H1 (cell line): Measurements from ENCODE around the gene PHEX. TPM values are rescaled to one million over a fixed set of nuclear protein-coding genes. Genes with fewer than 3 reads are reported as not detected.

Experiments
- CTCF ChIA-PET: fragments of 300-600 bp; sonication (Branson Sonifier 250); formaldehyde crosslinking; loops from one replicate; lab custom pipeline; 2021; ENCODE audit not compliant: partially characterized antibody; lab: Charles Lee
- POLR2A ChIA-PET: fragments of 300-600 bp; sonication (Branson Sonifier 250); formaldehyde crosslinking; loops from one replicate; lab custom pipeline; 2021; ENCODE audit warnings: inconsistent platforms; ENCODE audit not compliant: partially characterized antibody; lab: Charles Lee
- DNase-seq, 2 experiments: peaks; one replicate each; pipeline versions ENCODE4 v3.0.0 to v3.0.0-alpha.2; 2010 to 2022; ENCODE audit warnings: low spot score in 2 of 2, low read depth in 1 of 2, mixed read lengths in 1 of 2
- FAIRE-seq: peaks from 2 replicates; lab custom pipeline; 2011; peaks lifted over from hg19 to GRCh38; lab: Jason Lieb, UNC
- H2AFZ ChIP-seq: 2 replicates; pipeline ENCODE4 v1.8.1; 2012; ENCODE audit warnings: low read length, inconsistent platforms
- H2AK5ac ChIP-seq: 2 replicates; pipeline ENCODE4 v1.6.1; 2013; ENCODE audit warnings: low read depth, low read length
- H2BK120ac ChIP-seq: replicated peaks from 2 replicates; pipeline ENCODE3; 2013; ENCODE audit warnings: low read depth, low read length, inconsistent platforms
- H2BK12ac ChIP-seq: 2 replicates; pipeline ENCODE4 v1.6.1; 2013; ENCODE audit warnings: low read depth, low read length
- H2BK15ac ChIP-seq: 2 replicates; pipeline ENCODE4 v1.6.1; 2013; ENCODE audit warnings: low read length
- H2BK20ac ChIP-seq: 2 replicates; pipeline ENCODE4 v1.6.1; 2013; ENCODE audit warnings: low read length
- H2BK5ac ChIP-seq: 2 replicates; pipeline ENCODE4 v1.6.1; 2013; ENCODE audit warnings: low read depth, low read length
- H3K14ac ChIP-seq: 2 replicates; pipeline ENCODE4 v1.6.1; 2013; ENCODE audit warnings: inconsistent platforms; ENCODE audit not compliant: insufficient read length
- H3K18ac ChIP-seq: 2 replicates; pipeline ENCODE4 v1.6.1; 2013; ENCODE audit warnings: low read length; ENCODE audit errors: extremely low read depth
- H3K23ac ChIP-seq: 2 replicates; pipeline ENCODE4 v1.6.1; 2013; ENCODE audit warnings: inconsistent platforms; ENCODE audit not compliant: insufficient read length
- H3K23me2 ChIP-seq: 2 replicates; pipeline ENCODE4 v1.6.1; 2013; ENCODE audit warnings: low read depth, low read length
- H3K27ac ChIP-seq: 2 replicates; pipeline ENCODE4 v1.6.1; 2011; ENCODE audit warnings: low read depth, low read length, inconsistent platforms
- H3K27me3 ChIP-seq, 4 experiments: replicated peaks in 1 of 4; 1 replicate in 1 of 4; 2 replicates in 3 of 4; pipeline versions ENCODE4 v1.6.1 to v1.8.1; 2011 to 2013; ENCODE audit warnings: low read length in 3 of 4, mild to moderate bottlenecking in 3 of 4, inconsistent platforms in 2 of 4, mixed read lengths in 2 of 4, moderate library complexity in 1 of 4; ENCODE audit not compliant: control insufficient read depth in 3 of 4, insufficient read depth in 3 of 4; ENCODE audit errors: extremely low read depth in 1 of 4
- H3K36me3 ChIP-seq, 4 experiments: 2 replicates each; pipeline versions ENCODE4 v1.6.1 to v1.8.1; 2011 to 2013; ENCODE audit warnings: mild to moderate bottlenecking in 4 of 4, low read length in 3 of 4, moderate library complexity in 2 of 4, control low read depth in 1 of 4, inconsistent platforms in 1 of 4; ENCODE audit not compliant: insufficient read depth in 4 of 4, control insufficient read depth in 2 of 4
- H3K4ac ChIP-seq: replicated peaks from 2 replicates; pipeline ENCODE3; 2013; ENCODE audit warnings: low read length, low read depth, mixed read lengths, inconsistent platforms; ENCODE audit not compliant: insufficient read length
- H3K4me1 ChIP-seq, 4 experiments: replicated peaks in 1 of 4; 1 replicate in 1 of 4; 2 replicates in 3 of 4; pipeline versions ENCODE4 v1.6.1 to v1.8.1; 2011 to 2013; ENCODE audit warnings: low read length in 3 of 4, inconsistent platforms in 2 of 4, mixed read lengths in 1 of 4; ENCODE audit not compliant: insufficient read depth in 4 of 4, control insufficient read depth in 3 of 4
- H3K4me2 ChIP-seq, 2 experiments: 2 replicates each; pipeline versions ENCODE4 v1.6.1 to v1.8.1; 2011 to 2013; ENCODE audit warnings: low read depth in 2 of 2, low read length in 2 of 2, control low read depth in 1 of 2, inconsistent platforms in 1 of 2, mild to moderate bottlenecking in 1 of 2; ENCODE audit not compliant: insufficient read depth in 1 of 2
- H3K4me3 ChIP-seq, 4 experiments: fragments of 200-600, 300-600 bp in 1 of 4; sonication (generic), shearing (Covaris generic), sonication (Bioruptor Twin) in 1 of 4; 2 replicates each; pipeline versions ENCODE4 v1.5.1 to v1.8.1; 2011 to 2016; ENCODE audit warnings: low read length in 4 of 4, low read depth in 3 of 4, control low read depth in 2 of 4, inconsistent platforms in 2 of 4, mild to moderate bottlenecking in 2 of 4, mixed read lengths in 1 of 4, moderate library complexity in 1 of 4; ENCODE audit not compliant: insufficient read depth in 2 of 4; ENCODE audit errors: extremely low read depth in 1 of 4
- H3K56ac ChIP-seq: replicated peaks from 2 replicates; pipeline ENCODE3; 2013; ENCODE audit warnings: low read depth, mild to moderate bottlenecking, mixed read lengths, low read length, inconsistent platforms; ENCODE audit not compliant: insufficient read length
- H3K79me1 ChIP-seq: 2 replicates; pipeline ENCODE4 v1.6.1; 2013; ENCODE audit warnings: low read depth, low read length, control low read depth
- H3K79me2 ChIP-seq, 2 experiments: 2 replicates each; pipeline versions ENCODE4 v1.6.1 to v1.8.1; 2012 to 2013; ENCODE audit warnings: low read length in 2 of 2, mild to moderate bottlenecking in 2 of 2, inconsistent platforms in 1 of 2; ENCODE audit not compliant: insufficient read depth in 2 of 2, control insufficient read depth in 1 of 2
- H3K9ac ChIP-seq, 4 experiments: replicated peaks in 1 of 4; 1 replicate in 1 of 4; 2 replicates in 3 of 4; pipeline versions ENCODE4 v1.6.1 to v1.8.1; 2011 to 2013; ENCODE audit warnings: low read depth in 3 of 4, low read length in 3 of 4, control low read depth in 2 of 4, mild to moderate bottlenecking in 2 of 4, moderate library complexity in 2 of 4, inconsistent platforms in 1 of 4; ENCODE audit errors: extremely low read depth in 1 of 4
- H3K9me3 ChIP-seq, 2 experiments: 2 replicates each; pipeline versions ENCODE4 v1.6.1 to v1.8.1; 2012 to 2013; ENCODE audit warnings: mild to moderate bottlenecking in 2 of 2, moderate library complexity in 2 of 2, control low read depth in 1 of 2, inconsistent platforms in 1 of 2, low read depth in 1 of 2, low read length in 1 of 2, mixed read lengths in 1 of 2; ENCODE audit not compliant: insufficient read depth in 2 of 2
- H4K20me1 ChIP-seq, 2 experiments: replicated peaks in 1 of 2; 2 replicates each; pipeline versions ENCODE3 to v1.8.1; 2011 to 2013; ENCODE audit warnings: inconsistent platforms in 2 of 2, low read length in 2 of 2, mild to moderate bottlenecking in 1 of 2; ENCODE audit not compliant: insufficient read depth in 2 of 2, control insufficient read depth in 1 of 2
- H4K5ac ChIP-seq: 2 replicates; pipeline ENCODE4 v1.6.1; 2013; ENCODE audit warnings: low read length, low read depth, mixed read lengths, inconsistent platforms; ENCODE audit not compliant: insufficient read length
- H4K8ac ChIP-seq: 2 replicates; pipeline ENCODE4 v1.8.0; 2013; ENCODE audit warnings: mild to moderate bottlenecking, moderate library complexity, low read length, inconsistent platforms; ENCODE audit not compliant: insufficient read depth; ENCODE audit errors: extremely low read depth
- H4K91ac ChIP-seq: replicated peaks from 2 replicates; pipeline ENCODE3; 2013; ENCODE audit warnings: low read length, mixed read lengths, inconsistent platforms; ENCODE audit not compliant: insufficient read length
- BACH1 ChIP-seq: IDR thresholded peaks from 2 replicates; pipeline ENCODE4 v1.6.1; 2012; ENCODE audit warnings: low read length, improper control_type of control experiment
- BRCA1 ChIP-seq: IDR thresholded peaks from 2 replicates; pipeline ENCODE4 v1.6.1; 2012; ENCODE audit warnings: low read depth, low read length, improper control_type of control experiment
- GABPA ChIP-seq: IDR thresholded peaks from 2 replicates; pipeline ENCODE4 v1.6.1; 2011; ENCODE audit warnings: mild to moderate bottlenecking, low read length, moderate library complexity, borderline replicate concordance; ENCODE audit not compliant: insufficient read depth
- GTF2F1 ChIP-seq: IDR thresholded peaks from 2 replicates; pipeline ENCODE4 v1.6.1; 2012; ENCODE audit warnings: low read depth, low read length, improper control_type of control experiment, borderline replicate concordance
- HDAC2 ChIP-seq, 2 experiments: fragments of 300-600 bp in 1 of 2; sonication (generic) in 1 of 2; IDR thresholded peaks; 2 replicates each; pipeline ENCODE4 v1.6.1; 2011 to 2012; ENCODE audit warnings: low read depth in 2 of 2, low read length in 2 of 2, mild to moderate bottlenecking in 2 of 2, moderate library complexity in 2 of 2, borderline replicate concordance in 1 of 2, inconsistent platforms in 1 of 2
- HDAC6 ChIP-seq: IDR thresholded peaks from one replicate; pipeline ENCODE4 v1.7.1; 2012; ENCODE audit warnings: low read depth, mild to moderate bottlenecking, inconsistent platforms, low read length, moderate library complexity
- PHF8 ChIP-seq: fragments of 200-600 bp; sonication (generic); conservative IDR thresholded peaks from 2 replicates; pipeline ENCODE4 v1.7.1; 2012; ENCODE audit warnings: low read depth, mild to moderate bottlenecking, inconsistent platforms, low read length, moderate library complexity
- RBBP5 ChIP-seq: IDR thresholded peaks from 2 replicates; pipeline ENCODE4 v1.7.1; 2012; ENCODE audit warnings: low read depth, mild to moderate bottlenecking, inconsistent platforms, low read length, moderate library complexity, borderline replicate concordance
- RNF2 ChIP-seq: fragments of 200-900, 300-1000 bp; sonication (generic); IDR thresholded peaks from 2 replicates; pipeline ENCODE4 v1.7.1; 2016; ENCODE audit warnings: borderline replicate concordance, low read depth, mild to moderate bottlenecking, antibody characterized with exemption, low read length; ENCODE audit not compliant: poor library complexity, severe bottlenecking; ENCODE audit errors: missing control alignments
- SIX5 ChIP-seq: IDR thresholded peaks from 2 replicates; pipeline ENCODE4 v1.6.1; 2011; ENCODE audit warnings: mild to moderate bottlenecking, low read depth, low read length
- SUZ12 ChIP-seq: fragments of 200-600 bp; sonication (generic); IDR thresholded peaks from 2 replicates; pipeline ENCODE4 v1.6.1; 2012; ENCODE audit warnings: mild to moderate bottlenecking, inconsistent platforms, low read length, moderate library complexity, mixed read lengths
- ZNF274 ChIP-seq: IDR thresholded peaks from 2 replicates; pipeline ENCODE4 v1.7.0; 2012; ENCODE audit warnings: low read length, borderline replicate concordance; ENCODE audit errors: extremely low read depth
- WGBS, 2 experiments: shearing (Covaris generic) in 1 of 2; methylation state at CpG; one replicate each; pipeline versions ENCODE4 v1.1.6 to v1.1.7; 2013 to 2015; ENCODE audit warnings: low lambda C conversion rate in 2 of 2, mixed read lengths in 2 of 2, inconsistent platforms in 1 of 2, low coverage in 1 of 2, missing lambda C conversion rate in 1 of 2; ENCODE audit not compliant: insufficient replicate concordance in 2 of 2, insufficient coverage in 1 of 2, insufficient read length in 1 of 2; ENCODE audit errors: extremely low coverage in 1 of 2, missing lambda C conversion rate in 1 of 2; 5-methylcytosine and 5-hydroxymethylcytosine counted together
- polyA plus RNA-seq, 7 experiments: library from polyadenylated mRNA; depleted of rRNA in 3 of 7; stranded (reverse) in 5 of 7; unstranded in 2 of 7; fragments of >200 nt in 5 of 7; fragments of 200-250 nt in 2 of 7; gene quantifications; 1 replicate in 5 of 7; 2 replicates in 1 of 7; 4 replicates in 1 of 7; pipeline versions ENCODE4 v1.2.1 to v1.2.3, GENCODE V29; 2011 to 2013; ENCODE audit warnings: missing spikeins in 2 of 7, mixed read lengths in 2 of 7
- total RNA-seq: library from RNA; stranded (reverse); fragmentation: NEBNext Ultra II Directional; extraction: Animal tissue kit (Norgen Biotek cat#: 25700); gene quantifications from 2 replicates; pipeline ENCODE4 v1.2.1, GENCODE V29; 2021

Gene PHEX
- total and polyA plus RNA-seq, 2 of the 8 experiments (the other 6 are each of a cell fraction or from before 2014, with no cell fraction given), result 0.03 to 0.11 TPM

DNA sequence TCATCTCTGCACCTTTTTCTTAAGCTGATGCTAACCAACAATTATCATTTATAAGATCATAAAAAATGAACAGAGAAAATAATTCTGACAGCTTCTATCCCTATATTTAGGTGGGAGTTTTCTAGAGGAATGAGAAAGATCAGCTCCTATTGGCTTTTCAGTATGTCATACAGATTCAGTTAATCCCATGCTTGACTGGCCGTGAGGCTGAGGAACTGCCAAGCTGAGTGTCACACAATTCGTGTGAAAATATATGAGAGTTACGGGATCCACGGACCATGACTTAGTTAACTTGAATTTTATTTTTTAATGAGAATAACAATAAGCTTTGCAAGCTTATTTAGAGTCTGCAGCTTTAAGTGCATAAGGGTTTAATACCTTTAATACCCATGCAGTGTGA, 37.5 kb downstream of the PHEX start:
- Histone ChIP-seq H3K4ac (no peak overlapping the region), H3K9ac (no peak overlapping the region), H2BK15ac (no peak overlapping the region), H3K27me3 (no peaks in the 10 kb centered on the region), H2BK20ac (no peak overlapping the region), H3K56ac (no peak overlapping the region), H3K18ac (no peak overlapping the region), H3K4me1 (no peaks in the 10 kb centered on the region), H4K91ac (no peak overlapping the region), H3K4me3 (no peak overlapping the region), H3K14ac (no peak overlapping the region), H4K8ac (no peak overlapping the region), H2AK5ac (no peak overlapping the region), H2BK120ac (no peak overlapping the region), H2AFZ (no peak overlapping the region), H3K79me1 (no peaks in the 10 kb centered on the region), H3K79me2 (no peaks in the 10 kb centered on the region), H4K20me1 (no peaks in the 10 kb centered on the region), H2BK12ac (no peak overlapping the region), H3K23me2 (no peaks in the 10 kb centered on the region), H3K23ac (no peak overlapping the region), H3K27ac (no peak overlapping the region), H2BK5ac (no peak overlapping the region), H3K9me3 (no peaks in the 10 kb centered on the region), H4K5ac (no peak overlapping the region), H3K4me2 (no peak overlapping the region), H3K36me3 (no peaks in the 10 kb centered on the region)
- WGBS, 2 experiments, result 88% methylated on average over 4 of the region's 4 CpGs; no CpG with 5 or more reads in 1 of the 2 experiments
- no peak for FAIRE-seq
- POLR2A ChIA-PET, result no interaction called here
- DNase-seq, result no peak
- CTCF ChIA-PET, result interaction anchor here (0.9 to 2.4 kb wide), 5 partner anchors 10 to 84 kb away, joined by 3 to 9 read pairs (median 3); no protein-coding TSS in a partner anchor
- TF ChIP-seq RBBP5 (no peak), RNF2 (no peak), SIX5 (no peak), ZNF274 (no peak), HDAC6 (no peak), PHF8 (no peak), GTF2F1 (no peak), BACH1 (no peak), GABPA (no peak), BRCA1 (no peak), HDAC2 (IDR thresholded peaks at IDR 0.05; ENCODE audit: borderline replicate concordance in 1 of 2, low read depth in 2 of 2, low read length in 2 of 2) (no peak), SUZ12 (no peak)
